ENCODE results near the gene CCDC158.
A peak's percentile ranks its signal among the peaks of the same experiment; 100 is the strongest.
"Not testable (repeated sequence)": the region's sequence is repeated elsewhere in the genome, so short reads cannot be mapped to it uniquely, and the experiment has no call there.

CCDC158 gene

GRCh38 chr4:76298227-76298626, 122.7 kb downstream of the CCDC158 start:
- intact Hi-C loops (cut with DNase I) = no loop called here
- DNase-seq = no peak

- intact Hi-C loops (cut with DNase I) = no loop called here
- no peak for DNase-seq
Observed at GRCh38 chr4:76296286-76296820, 124.6 kb downstream of the CCDC158 start.

- intact Hi-C loops (cut with DNase I) = no loop called here
- DNase-seq = no peak
Observed at GRCh38 chr4:76293772-76294171, 127.2 kb downstream of the CCDC158 start.

- intact Hi-C loops (cut with DNase I) = no loop called here
- no peak for DNase-seq
Observed at GRCh38 chr4:76292730-76293129, 128.2 kb downstream of the CCDC158 start.

- DNase-seq; intact Hi-C loops (cut with DNase I): not testable (repeated sequence)
Observed at GRCh38 chr4:76287811-76288210, 133.1 kb downstream of the CCDC158 start.

GRCh38 chr4:76283900-76284299, 137.0 kb downstream of the CCDC158 start:
- DNase-seq = no peak
- intact Hi-C loops (cut with DNase I) = no loop called here

GRCh38 chr4:76282941-76283689, 137.8 kb downstream of the CCDC158 start:
- intact Hi-C loops (cut with DNase I) = no loop called here
- no peak for DNase-seq

GRCh38 chr4:76281594-76281993, 139.3 kb downstream of the CCDC158 start:
- DNase-seq; intact Hi-C loops (cut with DNase I): not testable (repeated sequence)

GRCh38 chr4:76280488-76281441, 140.2 kb downstream of the CCDC158 start:
- intact Hi-C loops (cut with DNase I) = no loop called here
- no peak for DNase-seq

- intact Hi-C loops (cut with DNase I) = no loop called here
- peak in 3 of 42 donors; percentile 7 to 10 (median 8) for DNase-seq
Observed at GRCh38 chr4:76279462-76279861, 141.5 kb downstream of the CCDC158 start.

- no peak for DNase-seq
- intact Hi-C loops (cut with DNase I) = no loop called here
Observed at GRCh38 chr4:76278583-76278982, 142.4 kb downstream of the CCDC158 start.

- intact Hi-C loops (cut with DNase I) = no loop called here
- no peak for DNase-seq
Observed at GRCh38 chr4:76277667-76278066, 143.3 kb downstream of the CCDC158 start.

- intact Hi-C loops (cut with DNase I) = no loop called here
Observed at GRCh38 chr4:76276813-76277212, 144.1 kb downstream of the CCDC158 start.

GRCh38 chr4:76275486-76276124, 145.3 kb downstream of the CCDC158 start:
- intact Hi-C loops (cut with DNase I) = no loop called here
- DNase-seq = no peak

More at GRCh38 chr4:76276813-76277212, 144.1 kb downstream of the CCDC158 start:
- no peak for DNase-seq

- DNase-seq = no peak
- intact Hi-C loops (cut with DNase I) = no loop called here
Observed at GRCh38 chr4:76272999-76273398, 147.9 kb downstream of the CCDC158 start.

GRCh38 chr4:76272582-76272981, 148.4 kb downstream of the CCDC158 start:
- intact Hi-C loops (cut with DNase I) = no loop called here

GRCh38 chr4:76272073-76272472, 148.9 kb downstream of the CCDC158 start:
- intact Hi-C loops (cut with DNase I) = no loop called here
- DNase-seq = no peak

More at GRCh38 chr4:76272582-76272981, 148.4 kb downstream of the CCDC158 start:
- DNase-seq = no peak

GRCh38 chr4:76271248-76271647, 149.7 kb downstream of the CCDC158 start:
- intact Hi-C loops (cut with DNase I) = no loop called here
- DNase-seq = no peak
